BE2C (cell line): ENCODE results near the gene TP63.

Experiments
- DNase-seq: peaks from one replicate; pipeline ENCODE4 v3.0.0-alpha.2; 2020
- H3K27me3 ChIP-seq: fragments of 250-450 bp; sonication (Bioruptor Pico); 2 replicates; pipeline ENCODE4 v1.5.1; 2020; ENCODE audit warnings: mild to moderate bottlenecking
- H3K36me3 ChIP-seq: fragments of 250-450 bp; sonication (Bioruptor Pico); 2 replicates; pipeline ENCODE4 v1.5.1; 2020; ENCODE audit warnings: mild to moderate bottlenecking
- H3K4me1 ChIP-seq: fragments of 250-450 bp; sonication (Bioruptor Pico); 2 replicates; pipeline ENCODE4 v1.5.1; 2020
- H3K4me3 ChIP-seq: 2 replicates; pipeline ENCODE4 v1.5.1; 2011; ENCODE audit warnings: low read depth, low read length
- H3K9me3 ChIP-seq: fragments of 250-450 bp; sonication (Bioruptor Pico); 2 replicates; pipeline ENCODE4 v1.5.1; 2020
- TF ChIP-seq, protein P1 (sequence below): IDR thresholded peaks from 2 replicates; pipeline ENCODE4 v1.5.1; 2012; ENCODE audit warnings: mild to moderate bottlenecking, low read depth, low read length

Gene TP63

DNA sequence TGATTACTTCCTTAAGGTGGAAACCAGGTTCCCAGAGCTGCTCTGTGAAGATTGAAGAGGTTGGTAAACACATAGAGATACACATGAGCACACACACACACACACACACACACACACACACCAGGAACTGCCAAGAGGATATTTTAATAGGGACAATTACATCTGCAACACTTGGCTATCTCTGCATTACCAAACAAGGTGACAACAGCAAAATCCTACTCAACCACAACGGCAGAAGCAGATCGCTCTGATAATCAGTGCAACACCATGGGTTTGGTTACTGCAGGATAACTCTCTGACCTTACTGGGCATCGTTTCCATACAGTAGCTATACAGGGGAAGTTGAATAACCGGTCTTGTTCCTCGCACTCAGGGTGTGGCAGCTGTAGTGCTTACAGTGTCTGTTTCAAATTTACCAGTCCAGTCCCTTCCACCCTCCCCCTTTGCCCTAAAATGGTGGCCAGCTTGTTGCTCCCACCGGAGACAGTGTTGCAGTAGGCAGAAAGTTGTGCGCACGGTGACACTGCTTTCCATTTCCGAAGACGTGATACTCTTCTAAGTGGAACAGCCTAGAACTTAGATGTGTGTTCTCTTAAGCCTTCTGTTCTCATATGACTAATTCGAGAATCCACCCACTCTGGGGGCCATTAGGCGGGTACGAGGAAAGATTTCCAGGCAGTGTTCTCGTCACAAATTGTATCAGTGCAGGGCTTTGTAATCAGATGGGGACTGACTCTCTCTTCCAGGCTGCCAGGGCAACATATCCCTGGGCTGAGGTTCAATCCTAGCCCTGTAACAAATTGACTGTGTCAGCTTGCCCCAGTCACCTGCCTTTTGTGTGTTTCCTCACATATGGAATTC lies 313.3 kb downstream of the TP63 start:
- Histone ChIP-seq H3K4me3 (no peak overlapping the region), H3K4me1 (no peaks in the 10 kb centered on the region), H3K27me3 (no peaks in the 10 kb centered on the region), H3K9me3 (no peaks in the 10 kb centered on the region), H3K36me3 (no peaks in the 10 kb centered on the region)
- DNase-seq: no peak
- TF ChIP-seq, protein P1, sequence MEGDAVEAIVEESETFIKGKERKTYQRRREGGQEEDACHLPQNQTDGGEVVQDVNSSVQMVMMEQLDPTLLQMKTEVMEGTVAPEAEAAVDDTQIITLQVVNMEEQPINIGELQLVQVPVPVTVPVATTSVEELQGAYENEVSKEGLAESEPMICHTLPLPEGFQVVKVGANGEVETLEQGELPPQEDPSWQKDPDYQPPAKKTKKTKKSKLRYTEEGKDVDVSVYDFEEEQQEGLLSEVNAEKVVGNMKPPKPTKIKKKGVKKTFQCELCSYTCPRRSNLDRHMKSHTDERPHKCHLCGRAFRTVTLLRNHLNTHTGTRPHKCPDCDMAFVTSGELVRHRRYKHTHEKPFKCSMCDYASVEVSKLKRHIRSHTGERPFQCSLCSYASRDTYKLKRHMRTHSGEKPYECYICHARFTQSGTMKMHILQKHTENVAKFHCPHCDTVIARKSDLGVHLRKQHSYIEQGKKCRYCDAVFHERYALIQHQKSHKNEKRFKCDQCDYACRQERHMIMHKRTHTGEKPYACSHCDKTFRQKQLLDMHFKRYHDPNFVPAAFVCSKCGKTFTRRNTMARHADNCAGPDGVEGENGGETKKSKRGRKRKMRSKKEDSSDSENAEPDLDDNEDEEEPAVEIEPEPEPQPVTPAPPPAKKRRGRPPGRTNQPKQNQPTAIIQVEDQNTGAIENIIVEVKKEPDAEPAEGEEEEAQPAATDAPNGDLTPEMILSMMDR: no peak

DNA sequence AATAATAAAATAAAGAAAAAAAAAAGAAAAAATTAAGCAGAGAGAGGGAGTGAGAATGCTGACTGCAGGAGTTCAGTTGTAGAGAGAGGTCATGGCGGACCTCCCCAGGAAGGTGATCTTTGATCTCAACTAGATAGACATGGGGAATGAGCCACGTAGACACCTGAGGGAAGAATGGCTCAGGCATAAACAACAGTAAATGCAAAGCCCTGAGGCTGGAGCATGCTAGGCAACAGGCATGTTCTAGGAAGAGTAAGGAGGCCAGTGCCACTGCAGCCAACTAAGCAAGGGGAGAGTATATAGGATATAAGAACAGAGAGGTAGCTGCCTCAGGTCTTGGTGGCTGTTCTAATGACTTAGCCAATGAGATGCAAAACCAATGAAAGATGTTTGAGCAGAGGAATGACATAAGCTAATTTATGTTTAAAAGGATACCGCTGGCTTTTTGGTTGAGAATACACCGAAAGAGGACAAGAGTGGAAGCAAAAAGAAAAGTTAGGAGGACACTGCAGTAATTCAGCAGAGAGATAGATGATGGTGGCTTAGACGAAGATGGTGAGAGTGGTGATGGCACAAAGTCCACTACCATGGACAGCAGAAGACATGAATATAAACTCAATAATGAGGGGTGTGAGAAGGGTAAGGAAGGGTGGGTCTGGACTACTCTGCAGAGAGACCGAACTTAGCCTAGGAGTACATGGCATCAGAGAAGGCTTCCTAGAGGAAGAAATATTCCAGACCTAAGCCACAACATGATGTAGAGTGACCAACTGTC lies 314.9 kb downstream of the TP63 start:
- no peak overlapping the region for H3K4me3 ChIP-seq
- DNase-seq: no peak
- H3K27me3 ChIP-seq: no peaks in the 10 kb centered on the region; the same call in 1 of the 2 replicates
- H3K9me3 ChIP-seq: no peaks in the 10 kb centered on the region
- no peaks in the 10 kb centered on the region for H3K36me3 ChIP-seq
- TF ChIP-seq, protein P1: no peak
- no peaks in the 10 kb centered on the region for H3K4me1 ChIP-seq
